LHCN-M2 (cell line): ENCODE measurements around the gene TBCK. TPM values are rescaled to one million over a fixed set of nuclear protein-coding genes. Genes with fewer than 3 reads are reported as not detected.

ENCODE experiments used
- DNase-seq: peaks from one replicate; pipeline ENCODE4 v3.0.0-alpha.2; 2012; ENCODE audit warnings: low read depth
- total RNA-seq: library from RNA; depleted of rRNA; stranded (reverse); fragments of >200 nt; gene quantifications from 2 replicates; pipeline ENCODE4 v1.2.3, GENCODE V29; 2014

TBCK gene
- total RNA-seq, 1 experiment from 2014 or later: 35.6 TPM

- no peak for DNase-seq
Observed at GRCh38 chr4:106046083-106046482, 269.9 kb downstream of the TBCK start.

GRCh38 chr4:106041294-106042002 lies 274.6 kb downstream of the TBCK start:
- DNase-seq: no peak

GRCh38 chr4:106039796-106040195 lies 276.2 kb downstream of the TBCK start:
- no peak for DNase-seq

DNA sequence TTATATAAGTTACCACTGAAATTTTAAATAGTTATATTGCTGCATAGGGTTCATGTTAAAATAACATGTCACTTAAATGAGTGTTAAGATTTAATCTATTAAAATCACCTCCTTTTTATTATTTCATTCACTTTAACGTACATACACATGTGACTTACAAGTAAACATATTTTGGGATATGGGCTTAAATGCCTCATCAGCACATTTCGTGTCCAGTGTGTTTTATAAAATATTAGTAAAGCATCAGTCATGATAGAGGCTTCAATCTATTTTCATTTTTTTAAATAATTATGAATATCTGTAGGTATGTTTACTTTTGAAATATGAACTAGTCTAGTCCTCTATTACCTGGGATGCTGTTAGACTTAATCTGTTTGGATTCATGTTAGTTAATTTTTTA lies 277.1 kb downstream of the TBCK start:
- no peak for DNase-seq

DNA sequence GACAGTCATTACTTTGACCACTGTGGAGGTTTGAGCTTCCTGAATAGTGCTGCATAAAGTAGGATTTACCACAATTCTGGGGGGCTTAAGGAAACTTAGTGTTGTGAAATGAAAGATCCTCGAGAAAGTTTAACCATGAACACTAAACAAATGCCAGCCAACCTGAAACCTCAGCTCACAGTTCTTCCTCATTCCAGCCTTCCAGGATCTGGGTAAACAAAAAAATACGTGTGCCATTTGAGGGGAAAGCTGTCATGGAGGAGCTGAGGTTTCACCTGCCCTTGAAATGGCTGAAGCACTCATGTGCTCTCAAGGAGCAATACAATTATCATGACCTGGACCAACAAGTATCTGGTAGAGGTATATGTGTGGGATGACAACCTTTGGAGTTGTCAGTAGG lies 278.0 kb downstream of the TBCK start:
- DNase-seq: no peak

DNA sequence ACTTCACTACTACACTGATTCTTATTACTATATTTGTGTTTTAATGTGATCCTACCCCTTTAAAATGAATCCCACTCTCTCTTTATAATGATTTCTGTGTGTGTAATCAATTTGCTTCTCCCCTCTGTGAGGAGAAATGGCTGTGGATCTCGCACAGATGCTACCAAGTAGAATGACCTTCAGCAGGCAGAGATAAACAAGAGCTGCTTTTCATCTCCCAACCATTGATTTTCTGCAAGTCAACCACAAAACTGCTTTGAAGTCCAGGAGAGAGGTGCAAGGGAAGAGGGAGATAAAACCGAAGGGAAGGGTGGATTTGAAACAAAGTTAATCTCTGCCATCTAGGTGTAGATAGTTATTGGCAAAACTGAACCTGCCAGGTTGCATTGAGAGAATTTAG lies 279.2 kb downstream of the TBCK start:
- DNase-seq: no peak

- DNase-seq: no peak
Observed at GRCh38 chr4:106036334-106036733, 279.7 kb downstream of the TBCK start.

DNA sequence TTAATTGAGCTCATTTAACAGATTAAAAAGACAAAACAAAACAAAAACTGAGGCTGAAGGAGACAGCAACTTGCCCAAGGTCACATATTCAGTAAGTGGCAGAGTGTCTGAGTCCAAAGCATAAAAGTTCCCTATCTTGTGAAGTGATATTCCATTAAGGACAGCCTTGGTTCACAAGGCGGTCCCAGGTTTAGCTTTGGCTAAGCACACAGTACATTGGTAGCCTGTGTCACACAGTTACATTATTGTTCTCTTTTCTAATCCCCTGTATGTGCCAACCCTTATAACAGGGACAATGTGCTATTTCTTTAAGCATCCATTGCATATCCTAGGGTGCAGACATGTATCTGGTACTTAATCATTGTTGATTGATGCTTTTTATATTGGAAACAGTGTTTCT lies 280.8 kb downstream of the TBCK start:
- DNase-seq: no peak

GRCh38 chr4:106034751-106035150 lies 281.3 kb downstream of the TBCK start:
- DNase-seq: no peak

- DNase-seq: peak; percentile 36
Observed at GRCh38 chr4:106034220-106034619, 281.8 kb downstream of the TBCK start.

DNA sequence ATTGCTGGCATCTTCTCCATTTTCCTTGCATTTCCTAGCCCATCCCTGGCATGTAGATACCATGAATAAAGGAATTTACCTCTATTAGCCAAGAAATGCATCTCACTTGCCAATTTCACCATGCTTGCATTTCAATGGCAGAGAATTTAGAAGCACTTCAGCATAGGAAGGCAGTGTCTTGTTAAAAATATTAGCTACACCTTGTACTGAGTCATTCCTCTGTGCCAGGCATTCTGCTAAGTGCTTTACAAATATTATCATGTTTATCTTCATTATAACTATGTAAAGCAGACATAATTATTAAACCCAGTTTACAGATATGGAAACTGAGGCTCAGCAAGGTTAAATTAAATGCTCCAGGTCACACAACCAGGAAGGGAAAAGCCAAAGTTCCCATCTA lies 282.5 kb downstream of the TBCK start:
- no peak for DNase-seq

DNA sequence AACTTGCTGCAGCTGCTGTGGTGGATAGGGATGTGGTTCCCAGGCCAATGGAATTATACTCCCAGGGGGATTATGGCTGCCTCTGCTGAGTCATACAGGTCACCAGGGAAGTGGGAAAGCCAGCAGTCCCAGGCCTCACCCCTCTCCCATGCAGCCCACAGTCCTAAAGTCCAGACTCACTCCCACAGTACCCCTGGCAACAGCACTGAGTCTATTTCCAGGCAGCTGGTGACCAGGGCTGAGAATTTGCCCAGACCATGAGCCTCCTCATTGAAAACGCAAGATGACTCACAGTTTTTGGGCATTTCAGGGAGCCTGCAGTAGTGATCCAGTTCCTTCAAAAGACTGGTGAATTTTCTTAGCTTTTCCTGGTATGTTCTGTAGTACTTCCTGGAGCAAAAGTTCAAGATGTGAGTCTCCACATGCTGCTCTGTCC lies 283.1 kb downstream of the TBCK start:
- peak; percentile 97 for DNase-seq

DNA sequence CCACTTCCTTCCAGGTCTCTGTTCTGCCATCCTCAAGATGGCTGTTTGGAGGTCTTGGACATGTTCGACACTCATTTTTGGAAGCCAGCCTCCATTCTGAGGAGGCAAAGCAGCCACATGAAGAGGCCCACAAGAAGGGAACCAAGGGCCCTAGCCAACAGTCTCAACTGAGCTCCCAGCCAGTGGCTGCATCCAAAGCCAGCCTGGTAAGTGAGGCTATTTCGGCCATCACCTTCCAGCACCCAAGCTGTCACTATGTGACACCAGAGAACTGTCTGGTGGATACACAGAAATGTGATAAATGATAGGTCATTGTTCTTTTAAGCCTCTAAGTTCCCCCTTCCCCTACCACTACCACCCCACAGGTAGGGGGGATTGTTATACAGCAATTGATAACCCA lies 293.6 kb downstream of the TBCK start:
- no peak for DNase-seq

- DNase-seq: no peak
Observed at GRCh38 chr4:106021737-106022410, 294.1 kb downstream of the TBCK start.

DNA sequence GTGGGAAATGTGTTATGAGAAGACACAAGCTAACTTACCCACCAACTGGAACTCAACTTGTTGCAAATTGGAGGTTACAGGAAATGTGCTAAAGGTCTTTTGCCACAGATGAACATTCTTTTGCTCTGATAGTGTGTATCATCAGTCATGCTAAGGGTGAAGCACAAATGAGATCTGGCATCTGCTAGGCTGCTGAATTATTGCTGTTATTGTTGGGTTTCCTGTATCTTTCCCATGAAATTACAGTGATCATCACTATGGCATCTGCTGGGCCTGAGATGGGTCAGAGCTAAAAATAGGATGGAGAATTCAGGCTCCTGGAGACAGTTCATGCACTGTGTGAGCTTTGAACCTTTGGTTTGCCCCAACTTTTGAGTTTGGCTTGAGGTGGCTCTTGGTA lies 296.2 kb downstream of the TBCK start:
- DNase-seq: peak; percentile 93

DNA sequence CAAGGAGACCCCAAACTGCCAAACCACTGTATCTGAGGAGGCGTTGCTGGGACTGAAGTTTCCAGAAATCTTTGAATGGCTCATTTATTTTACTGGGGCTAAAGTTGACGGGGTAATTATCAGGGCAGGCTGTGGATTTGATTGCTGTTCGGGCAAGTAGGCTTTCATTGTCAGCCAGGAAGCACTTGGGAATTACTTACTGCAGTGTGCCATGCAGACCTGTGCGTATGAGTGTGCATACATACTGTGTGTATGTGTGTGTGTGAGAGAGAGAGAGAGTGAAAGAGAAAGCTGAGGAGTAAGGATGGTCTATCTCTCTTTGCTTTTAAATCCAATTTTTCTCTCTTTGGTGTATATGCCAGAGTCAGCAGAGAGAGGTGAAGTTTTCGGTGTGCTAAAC lies 298.0 kb downstream of the TBCK start:
- DNase-seq: no peak

GRCh38 chr4:106011387-106011786 lies 304.6 kb downstream of the TBCK start:
- no peak for DNase-seq

DNA sequence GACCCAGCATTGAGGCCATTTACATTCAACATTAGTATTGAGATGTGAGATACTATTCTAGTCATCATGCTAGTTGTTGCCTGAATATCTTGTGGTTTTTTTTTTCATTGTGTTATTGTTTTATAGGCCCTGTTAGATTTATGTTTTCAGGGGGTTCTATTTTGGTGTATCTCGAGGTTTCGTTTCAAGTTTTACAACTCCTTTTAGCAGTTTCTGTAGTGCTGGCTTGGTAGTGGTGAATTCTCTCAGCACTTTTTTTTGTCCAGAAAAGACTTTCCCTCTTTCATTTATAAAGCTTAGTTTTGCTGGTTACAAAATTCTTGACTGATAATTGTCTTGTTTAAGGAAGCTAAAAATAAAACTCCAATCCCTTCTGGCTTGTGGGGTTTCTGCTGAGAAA lies 305.2 kb downstream of the TBCK start:
- DNase-seq: no peak

- DNase-seq: no peak
Observed at GRCh38 chr4:106002994-106003393, 313.0 kb downstream of the TBCK start.

GRCh38 chr4:105998171-105999063 lies 317.6 kb downstream of the TBCK start:
- DNase-seq: no peak

DNA sequence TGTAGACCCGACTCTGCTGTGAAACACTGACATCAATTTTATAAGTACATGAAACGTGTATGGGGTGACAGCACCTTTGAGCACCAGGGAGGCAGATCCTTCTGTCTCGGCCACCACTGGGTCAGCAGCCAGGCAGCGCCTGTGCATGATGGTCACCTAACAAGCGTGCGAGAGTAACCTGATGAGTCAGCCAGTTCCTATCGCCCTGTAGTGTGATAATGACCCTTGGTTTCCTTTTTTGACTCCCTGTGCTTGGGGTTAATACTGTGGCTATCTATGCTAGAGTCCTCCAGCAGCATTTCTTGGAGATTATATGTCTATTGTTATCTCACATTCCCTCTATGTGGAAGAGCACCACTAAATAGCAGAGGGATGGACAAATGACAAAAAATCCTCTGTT lies 319.2 kb downstream of the TBCK start:
- DNase-seq: no peak

DNA sequence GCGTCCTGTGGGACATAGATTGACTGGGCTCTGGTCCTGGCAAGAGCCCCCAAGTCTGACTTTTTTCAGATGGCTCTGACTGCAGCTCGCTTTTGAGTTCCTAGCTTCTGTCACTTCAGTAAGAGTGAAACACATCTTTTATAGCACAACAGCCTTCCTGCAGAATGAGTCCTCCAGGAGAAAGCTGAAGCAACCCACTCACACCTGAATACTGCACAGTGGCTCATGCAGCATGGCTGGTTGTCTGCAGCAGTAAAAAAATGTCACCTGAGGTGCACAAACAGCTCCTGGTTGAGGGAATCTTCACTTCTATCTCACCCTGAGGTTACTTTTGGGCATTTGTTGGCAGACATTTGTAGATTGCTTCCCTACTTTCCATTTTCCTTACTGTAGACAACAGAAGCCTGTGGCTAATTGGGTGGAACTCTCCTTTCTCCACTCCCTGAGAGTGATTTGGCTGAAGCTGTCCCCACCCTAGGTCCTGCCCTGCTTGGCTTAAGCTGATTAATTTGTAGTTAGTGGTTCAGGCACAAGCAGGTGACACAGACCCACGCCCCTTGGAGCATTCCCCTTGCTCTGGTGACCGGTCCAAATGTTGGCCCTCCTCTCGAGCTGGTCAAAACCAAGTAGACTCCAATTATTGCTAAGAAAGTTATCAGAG lies 321.0 kb downstream of the TBCK start:
- no peak for DNase-seq
